Natural killer cell (primary cell): ENCODE results near the gene JPT2. TPM values are rescaled to one million over a fixed set of nuclear protein-coding genes. Genes with fewer than 3 reads are reported as not detected.

Source experiments
- ATAC-seq, 3 donors: fragments of 150-1000 bp in 2 of 3; fragments of 200-7000 bp in 1 of 3; cut with Tn5 transposase; 1 replicate in 1 of 3; 2 replicates in 2 of 3; pipeline ENCODE4 v1.10.0; 2021; ENCODE audit warnings: mild to moderate bottlenecking in 2 of 3, moderate library complexity in 2 of 3
- DNase-seq, 2 donors: peaks; one replicate each; pipeline versions ENCODE4 v3.0.0 to v3.0.0-alpha.2; 2013 to 2021; ENCODE audit warnings: mixed read lengths in 1 of 2
- H3K27ac ChIP-seq: one replicate; pipeline ENCODE4 v1.5.1; 2013; ENCODE audit warnings: mild to moderate bottlenecking, low read length
- H3K27me3 ChIP-seq: one replicate; pipeline ENCODE4 v1.6.1; 2013; ENCODE audit warnings: low read length; ENCODE audit not compliant: control insufficient read depth, insufficient read depth
- H3K36me3 ChIP-seq: one replicate; pipeline ENCODE4 v1.6.1; 2013; ENCODE audit warnings: low read length; ENCODE audit not compliant: control insufficient read depth, insufficient read depth
- H3K4me1 ChIP-seq: one replicate; pipeline ENCODE4 v1.6.1; 2013; ENCODE audit warnings: low read length; ENCODE audit not compliant: control insufficient read depth, insufficient read depth
- H3K4me3 ChIP-seq: one replicate; pipeline ENCODE4 v1.5.1; 2013; ENCODE audit warnings: low read length
- H3K9me3 ChIP-seq: one replicate; pipeline ENCODE4 v1.6.1; 2013; ENCODE audit warnings: low read length; ENCODE audit not compliant: control insufficient read depth, insufficient read depth
- H3K27ac Mint-ChIP-seq, 2 donors: one replicate each; pipeline ENCODE4 v1.8.0; 2022; ENCODE audit warnings: mild to moderate bottlenecking in 2 of 2, mixed read lengths in 2 of 2, moderate library complexity in 1 of 2
- H3K27me3 Mint-ChIP-seq, 2 donors: one replicate each; pipeline ENCODE4 v1.8.0; 2022; ENCODE audit warnings: low read depth in 2 of 2, mixed read lengths in 2 of 2
- H3K36me3 Mint-ChIP-seq: one replicate; pipeline ENCODE4 v1.8.0; 2022; ENCODE audit warnings: mixed read lengths
- H3K4me1 Mint-ChIP-seq, 2 donors: one replicate each; pipeline ENCODE4 v1.8.0; 2022; ENCODE audit warnings: mixed read lengths in 2 of 2
- H3K4me3 Mint-ChIP-seq: one replicate; pipeline ENCODE4 v1.8.0; 2022; ENCODE audit warnings: mild to moderate bottlenecking, moderate library complexity, mixed read lengths
- H3K9me3 Mint-ChIP-seq, 2 donors: one replicate each; pipeline ENCODE4 v1.8.0; 2022; ENCODE audit warnings: mixed read lengths in 2 of 2
- WGBS: methylation state at CpG from one replicate; pipeline ENCODE4 v1.1.7; 2013; ENCODE audit warnings: missing lambda C conversion rate; ENCODE audit not compliant: insufficient coverage; 5-methylcytosine and 5-hydroxymethylcytosine counted together
- intact Hi-C: fragments of 100-400 bp; cut with micrococcal nuclease; formaldehyde crosslinking; loops from one replicate; pipeline ENCODE4 v1.14.2; 2022
- total RNA-seq, 4 donors: library from RNA; stranded (reverse); fragments of 120-200 nt in 1 of 4; gene quantifications; one replicate each; pipeline versions ENCODE4 v1.2.3 to v1.2.4, GENCODE V29; 2013 to 2022
- TF ChIP-seq, protein P1 (sequence below): fragments of 200-600 bp; IDR thresholded peaks from one replicate; pipeline ENCODE4 v1.8.0; 2022; ENCODE audit warnings: antibody characterized with exemption

Gene JPT2
- total RNA-seq, 3 donors from 2014 or later (not counting 1 experiment from before 2014, with no cell fraction given) = 12.2 to 28.4 (median 14.2) TPM

GRCh38 chr16:1631931-1632637 is 46.0 kb upstream of the JPT2 start:
- H3K4me1 Mint-ChIP-seq = peaks cover 19 to 41% of the 10 kb centered on the region in 2 donors
- H3K36me3 Mint-ChIP-seq = no peaks in the 10 kb centered on the region
- no peaks in the 10 kb centered on the region for H3K9me3 ChIP-seq
- intact Hi-C loops = no loop called here
- H3K9me3 Mint-ChIP-seq = no peaks in the 10 kb centered on the region
- no peak overlapping the region for H3K27ac Mint-ChIP-seq
- DNase-seq (no peak), ATAC-seq (no peak)
- H3K27ac ChIP-seq = no peak overlapping the region
- H3K27me3 Mint-ChIP-seq = no peaks in the 10 kb centered on the region
- H3K4me1 ChIP-seq = peaks cover 17% of the 10 kb centered on the region
- H3K4me3 Mint-ChIP-seq = no peak overlapping the region
- WGBS = 96% methylated on average over 18 of the region's 18 CpGs
- H3K4me3 ChIP-seq = no peak overlapping the region
- no peaks in the 10 kb centered on the region for H3K27me3 ChIP-seq
- H3K36me3 ChIP-seq = peaks cover 43% of the 10 kb centered on the region
- TF ChIP-seq, protein P1, sequence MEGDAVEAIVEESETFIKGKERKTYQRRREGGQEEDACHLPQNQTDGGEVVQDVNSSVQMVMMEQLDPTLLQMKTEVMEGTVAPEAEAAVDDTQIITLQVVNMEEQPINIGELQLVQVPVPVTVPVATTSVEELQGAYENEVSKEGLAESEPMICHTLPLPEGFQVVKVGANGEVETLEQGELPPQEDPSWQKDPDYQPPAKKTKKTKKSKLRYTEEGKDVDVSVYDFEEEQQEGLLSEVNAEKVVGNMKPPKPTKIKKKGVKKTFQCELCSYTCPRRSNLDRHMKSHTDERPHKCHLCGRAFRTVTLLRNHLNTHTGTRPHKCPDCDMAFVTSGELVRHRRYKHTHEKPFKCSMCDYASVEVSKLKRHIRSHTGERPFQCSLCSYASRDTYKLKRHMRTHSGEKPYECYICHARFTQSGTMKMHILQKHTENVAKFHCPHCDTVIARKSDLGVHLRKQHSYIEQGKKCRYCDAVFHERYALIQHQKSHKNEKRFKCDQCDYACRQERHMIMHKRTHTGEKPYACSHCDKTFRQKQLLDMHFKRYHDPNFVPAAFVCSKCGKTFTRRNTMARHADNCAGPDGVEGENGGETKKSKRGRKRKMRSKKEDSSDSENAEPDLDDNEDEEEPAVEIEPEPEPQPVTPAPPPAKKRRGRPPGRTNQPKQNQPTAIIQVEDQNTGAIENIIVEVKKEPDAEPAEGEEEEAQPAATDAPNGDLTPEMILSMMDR = no peak

GRCh38 chr16:1632638-1632970 is 45.5 kb upstream of the JPT2 start:
- no peaks in the 10 kb centered on the region for H3K9me3 ChIP-seq
- WGBS = 98% methylated on average over 13 of the region's 13 CpGs
- intact Hi-C loops = no loop called here
- ATAC-seq = no peak
- no peak overlapping the region for H3K4me3 Mint-ChIP-seq
- H3K27ac Mint-ChIP-seq = peak overlapping the region in 1 of 2 donors; percentile 51
- no peaks in the 10 kb centered on the region for H3K9me3 Mint-ChIP-seq
- no peaks in the 10 kb centered on the region for H3K27me3 Mint-ChIP-seq
- H3K36me3 Mint-ChIP-seq = no peaks in the 10 kb centered on the region
- TF ChIP-seq, protein P1 = no peak
- H3K27me3 ChIP-seq = no peaks in the 10 kb centered on the region
- H3K4me3 ChIP-seq = no peak overlapping the region
- H3K27ac ChIP-seq = no peak overlapping the region
- no peak for DNase-seq
- H3K36me3 ChIP-seq = peaks cover 39% of the 10 kb centered on the region
- H3K4me1 ChIP-seq = peaks cover 22% of the 10 kb centered on the region
- H3K4me1 Mint-ChIP-seq = peaks cover 24 to 41% of the 10 kb centered on the region in 2 donors

- Histone ChIP-seq H3K36me3 (peaks cover 40% of the 10 kb centered on the region), H3K4me3 (no peak overlapping the region), H3K27ac (no peak overlapping the region), H3K4me1 (peaks cover 29% of the 10 kb centered on the region), H3K27me3 (no peaks in the 10 kb centered on the region), H3K9me3 (no peaks in the 10 kb centered on the region)
- no peaks in the 10 kb centered on the region for H3K27me3 Mint-ChIP-seq
- no peak for ATAC-seq
- H3K36me3 Mint-ChIP-seq = no peaks in the 10 kb centered on the region
- H3K27ac Mint-ChIP-seq = peak overlapping the region in 1 of 2 donors; percentile 83
- H3K9me3 Mint-ChIP-seq = no peaks in the 10 kb centered on the region
- no peak for DNase-seq
- TF ChIP-seq, protein P1 = no peak
- 95% methylated on average over 12 of the region's 12 CpGs for WGBS
- H3K4me1 Mint-ChIP-seq = peaks cover 31 to 48% of the 10 kb centered on the region in 2 donors
- H3K4me3 Mint-ChIP-seq = no peak overlapping the region
- intact Hi-C loops = no loop called here
Observed at GRCh38 chr16:1633310-1633709, 44.8 kb upstream of the JPT2 start.

GRCh38 chr16:1634541-1634940 is 43.5 kb upstream of the JPT2 start:
- intact Hi-C loops = no loop called here
- DNase-seq (no peak), ATAC-seq (no peak)
- Histone ChIP-seq H3K4me1 (peaks cover 41% of the 10 kb centered on the region), H3K9me3 (no peaks in the 10 kb centered on the region), H3K27me3 (no peaks in the 10 kb centered on the region), H3K27ac (peak overlapping the region; percentile 18), H3K4me3 (no peak overlapping the region), H3K36me3 (peaks cover 48% of the 10 kb centered on the region)
- Mint-ChIP-seq H3K4me3 (no peak overlapping the region), H3K27ac (peak overlapping the region; percentile 83 to 90), H3K27me3 (no peaks in the 10 kb centered on the region), H3K4me1 (peaks cover 37 to 52% of the 10 kb centered on the region in 2 donors), H3K36me3 (no peaks in the 10 kb centered on the region), H3K9me3 (no peaks in the 10 kb centered on the region)
- TF ChIP-seq, protein P1 = no peak
- WGBS = 89% methylated on average over 12 of the region's 12 CpGs
